IMR-90 (cell line): Measurements from ENCODE around the gene B3GALT6. TPM values are rescaled to one million over a fixed set of nuclear protein-coding genes. Genes with fewer than 3 reads are reported as not detected.

Experiments
- ATAC-seq: fragments of 200-7000 bp; cut with Tn5 transposase; 2 replicates; pipeline ENCODE4 v1.9.1; 2020; ENCODE audit warnings: low read depth, mild to moderate bottlenecking, moderate library complexity
- BruUV-seq: library from RNA; stranded (reverse); fragments of 400-500 nt; replicated peaks from 2 replicates; lab custom pipeline; 2021; lab: Mats Ljungman, UMichigan
- CTCF ChIA-PET: fragments of 300-600 bp; formaldehyde crosslinking; extraction: SDS; loops from one replicate; lab custom pipeline; 2021; ENCODE audit warnings: antibody characterized with exemption; lab: Yijun Ruan, JAX
- POLR2A ChIA-PET: fragments of 300-600 bp; sonication (Branson Sonifier 250); formaldehyde crosslinking; loops from one replicate; lab custom pipeline; 2022; ENCODE audit warnings: antibody characterized with exemption; ENCODE audit not compliant: unreplicated experiment; lab: Charles Lee
- DNase-seq: peaks from one replicate; pipeline ENCODE4 v3.0.0; 2013
- H2AFZ ChIP-seq: replicated peaks from 2 replicates; pipeline ENCODE3; 2013; ENCODE audit warnings: low read length, mild to moderate bottlenecking; ENCODE audit not compliant: poor library complexity
- H2AK5ac ChIP-seq: 2 replicates; pipeline ENCODE4 v1.6.1; 2013; ENCODE audit warnings: low read depth, low read length, inconsistent platforms
- H2AK9ac ChIP-seq: replicated peaks from 2 replicates; pipeline ENCODE3; 2013; ENCODE audit warnings: mild to moderate bottlenecking, low read depth, low read length, moderate library complexity; ENCODE audit not compliant: poor library complexity
- H2BK120ac ChIP-seq: 2 replicates; pipeline ENCODE4 v1.6.1; 2013; ENCODE audit warnings: low read depth, low read length, inconsistent platforms
- H2BK15ac ChIP-seq: 3 replicates; pipeline ENCODE4 v1.6.1; 2013; ENCODE audit warnings: low read depth, low read length, inconsistent platforms
- H2BK20ac ChIP-seq: 2 replicates; pipeline ENCODE4 v1.6.1; 2013; ENCODE audit warnings: low read depth, mild to moderate bottlenecking, inconsistent platforms, low read length, moderate library complexity
- H2BK5ac ChIP-seq: 2 replicates; pipeline ENCODE4 v1.6.1; 2013; ENCODE audit warnings: mild to moderate bottlenecking, low read depth, low read length, inconsistent platforms; ENCODE audit not compliant: poor library complexity, severe bottlenecking
- H3K14ac ChIP-seq: replicated peaks from 2 replicates; pipeline ENCODE4 v1.6.1; 2013; ENCODE audit warnings: low read depth, low read length, inconsistent platforms
- H3K18ac ChIP-seq: 2 replicates; pipeline ENCODE4 v1.6.1; 2013; ENCODE audit warnings: low read depth, low read length, control low read depth
- H3K23ac ChIP-seq: 2 replicates; pipeline ENCODE4 v1.6.1; 2013; ENCODE audit warnings: low read depth, low read length, inconsistent platforms
- H3K27ac ChIP-seq: 2 replicates; pipeline ENCODE4 v1.5.1; 2013; ENCODE audit warnings: mild to moderate bottlenecking, control low read depth, low read length; ENCODE audit not compliant: insufficient read depth
- H3K27me3 ChIP-seq: 2 replicates; pipeline ENCODE4 v1.6.1; 2013; ENCODE audit warnings: low read length; ENCODE audit not compliant: control insufficient read depth, insufficient read depth
- H3K36me3 ChIP-seq: 2 replicates; pipeline ENCODE4 v1.6.1; 2013; ENCODE audit warnings: low read length, mixed read lengths; ENCODE audit not compliant: control insufficient read depth, insufficient read depth
- H3K4ac ChIP-seq: 2 replicates; pipeline ENCODE4 v1.6.1; 2013; ENCODE audit warnings: low read depth, low read length, inconsistent platforms
- H3K4me1 ChIP-seq: 2 replicates; pipeline ENCODE4 v1.6.1; 2013; ENCODE audit warnings: low read length, mixed read lengths; ENCODE audit not compliant: control insufficient read depth, insufficient read depth
- H3K4me2 ChIP-seq: 2 replicates; pipeline ENCODE4 v1.6.1; 2013; ENCODE audit warnings: low read depth, mild to moderate bottlenecking, control low read depth, low read length, moderate library complexity
- H3K4me3 ChIP-seq: 2 replicates; pipeline ENCODE4 v1.5.1; 2013; ENCODE audit warnings: low read depth, mild to moderate bottlenecking, control low read depth, low read length, moderate library complexity; ENCODE audit not compliant: insufficient read depth
- H3K56ac ChIP-seq: 2 replicates; pipeline ENCODE4 v1.6.1; 2013; ENCODE audit warnings: low read length, inconsistent platforms; ENCODE audit not compliant: insufficient read depth; ENCODE audit errors: extremely low read depth
- H3K79me1 ChIP-seq, 2 experiments: 2 replicates each; pipeline ENCODE4 v1.6.1; 2013; ENCODE audit warnings: low read length in 2 of 2, inconsistent platforms in 1 of 2, low read depth in 1 of 2
- H3K9ac ChIP-seq: 2 replicates; pipeline ENCODE4 v1.6.1; 2013; ENCODE audit warnings: low read depth, low read length, control low read depth
- H3K9me1 ChIP-seq: 2 replicates; pipeline ENCODE4 v1.6.1; 2013; ENCODE audit warnings: low read length, inconsistent platforms; ENCODE audit not compliant: insufficient read depth
- H3K9me3 ChIP-seq: 2 replicates; pipeline ENCODE4 v1.6.1; 2013; ENCODE audit warnings: low read length; ENCODE audit not compliant: control insufficient read depth, insufficient read depth
- H4K20me1 ChIP-seq: 2 replicates; pipeline ENCODE4 v1.6.1; 2013; ENCODE audit warnings: low read length, inconsistent platforms; ENCODE audit not compliant: insufficient read depth
- H4K5ac ChIP-seq: 2 replicates; pipeline ENCODE4 v1.6.1; 2013; ENCODE audit warnings: mild to moderate bottlenecking, low read depth, low read length, control low read depth
- H4K8ac ChIP-seq, 2 experiments: 2 replicates each; pipeline ENCODE4 v1.6.1; 2013; ENCODE audit warnings: low read depth in 2 of 2, low read length in 2 of 2, control low read depth in 1 of 2, inconsistent platforms in 1 of 2
- H4K91ac ChIP-seq: 2 replicates; pipeline ENCODE4 v1.6.1; 2013; ENCODE audit warnings: low read depth, low read length, inconsistent platforms; ENCODE audit not compliant: insufficient read depth
- BHLHE40 ChIP-seq: fragments of 150-350 bp; IDR thresholded peaks from 2 replicates; pipeline ENCODE4 v1.6.1; 2016; ENCODE audit warnings: mild to moderate bottlenecking, low read depth, low read length
- CEBPB ChIP-seq: IDR thresholded peaks from 2 replicates; pipeline ENCODE4 v1.6.1; 2012; ENCODE audit warnings: low read depth, low read length, improper control_type of control experiment
- CHD1 ChIP-seq: IDR thresholded peaks from 2 replicates; pipeline ENCODE4 v1.6.1; 2012; ENCODE audit warnings: low read depth, low read length, improper control_type of control experiment
- ELK1 ChIP-seq: fragments of 150-350 bp; IDR thresholded peaks from 2 replicates; pipeline ENCODE4 v1.6.1; 2016; ENCODE audit warnings: low read depth, mild to moderate bottlenecking, low read length, moderate library complexity, borderline replicate concordance
- FOS ChIP-seq: fragments of 150-350 bp; IDR thresholded peaks from 2 replicates; pipeline ENCODE4 v1.6.1; 2016; ENCODE audit warnings: low read depth, low read length
- MAFK ChIP-seq: IDR thresholded peaks from 2 replicates; pipeline ENCODE4 v1.6.1; 2012; ENCODE audit warnings: low read depth, low read length, improper control_type of control experiment
- MAZ ChIP-seq: IDR thresholded peaks from 2 replicates; pipeline ENCODE4 v1.6.1; 2012; ENCODE audit warnings: low read depth, mild to moderate bottlenecking, low read length, improper control_type of control experiment, moderate library complexity, borderline replicate concordance
- MXI1 ChIP-seq: IDR thresholded peaks from 2 replicates; pipeline ENCODE4 v1.6.1; 2012; ENCODE audit warnings: low read depth, mild to moderate bottlenecking, low read length, moderate library complexity, borderline replicate concordance
- NFE2L2 ChIP-seq: fragments of 150-350 bp; IDR thresholded peaks from 2 replicates; pipeline ENCODE4 v1.6.1; 2016; ENCODE audit warnings: low read depth, mild to moderate bottlenecking, low read length
- POLR2A ChIP-seq: IDR thresholded peaks from 2 replicates; pipeline ENCODE4 v1.6.1; 2012; ENCODE audit warnings: mild to moderate bottlenecking, low read depth, low read length
- RAD21 ChIP-seq: IDR thresholded peaks from 2 replicates; pipeline ENCODE4 v1.6.1; 2012; ENCODE audit warnings: low read length, improper control_type of control experiment
- RCOR1 ChIP-seq: IDR thresholded peaks from 2 replicates; pipeline ENCODE4 v1.6.1; 2012; ENCODE audit warnings: mild to moderate bottlenecking, low read length, improper control_type of control experiment; ENCODE audit not compliant: insufficient replicate concordance
- RFX5 ChIP-seq: IDR thresholded peaks from 2 replicates; pipeline ENCODE4 v1.8.0; 2012; ENCODE audit warnings: low read depth, mild to moderate bottlenecking, low read length, moderate library complexity
- SMC3 ChIP-seq: fragments of 150-350 bp; IDR thresholded peaks from 2 replicates; pipeline ENCODE4 v1.6.1; 2016; ENCODE audit warnings: low read depth, mild to moderate bottlenecking, antibody characterized with exemption, low read length, moderate library complexity
- WGBS, 2 experiments: methylation state at CpG; one replicate each; pipeline versions ENCODE4 v1.1.5 to v1.1.7; 2013; ENCODE audit warnings: missing lambda C conversion rate in 2 of 2; ENCODE audit not compliant: insufficient read length in 1 of 2; ENCODE audit errors: extremely low coverage in 2 of 2; 5-methylcytosine and 5-hydroxymethylcytosine counted together
- dilution Hi-C: fragments of 300-500 bp; cut with HindIII; formaldehyde crosslinking; loops from one replicate; pipeline ENCODE4 v1.14.3; 2018; ENCODE audit warnings: low sequenced_read_pairs; ENCODE audit not compliant: unreplicated experiment
- in situ Hi-C: fragments of 300-500 bp; cut with MboI; formaldehyde crosslinking; loops from 3 replicates; pipeline ENCODE4 v1.14.3; 2019; ENCODE audit warnings: low sequenced_read_pairs, inconsistent platforms, mixed read lengths
- intact Hi-C: fragments of 100-400 bp; cut with micrococcal nuclease; formaldehyde crosslinking; loops from 2 replicates; pipeline ENCODE4 v1.10.0; 2022
- polyA plus RNA-seq, 3 experiments: library from polyadenylated mRNA; depleted of rRNA; stranded (reverse); fragments of >200 nt; gene quantifications; 2 replicates each; pipeline ENCODE4 v1.2.3, GENCODE V29; 2012; ENCODE audit warnings: low replicate concordance in 1 of 3
- total RNA-seq: library from RNA; depleted of rRNA; stranded (reverse); fragments of >200 nt; gene quantifications from 2 replicates; pipeline ENCODE4 v1.2.3, GENCODE V29; 2012
- TF ChIP-seq, protein P1 (sequence below): fragments of 150-350 bp; IDR thresholded peaks from 2 replicates; pipeline ENCODE4 v1.6.1; 2017; ENCODE audit warnings: mild to moderate bottlenecking, antibody characterized with exemption, low read length, low read depth

The B3GALT6 gene
- total and polyA plus RNA-seq, 2 of the 4 experiments (the other 2 are of a cell fraction): 12.2 to 23.0 TPM

- peak within 1 kb of the TSS; percentile 91 for H3K4ac ChIP-seq
- H3K4me3 ChIP-seq: peak within 1 kb of the TSS; percentile 71
- H2AK9ac ChIP-seq: peak within 1 kb of the TSS; percentile 99
- H4K5ac ChIP-seq: peak within 1 kb of the TSS; percentile 66
- intact Hi-C loops (loop anchor here (1.0 kb wide), 1 partner anchor 8 kb away; no protein-coding TSS in a partner anchor), in situ Hi-C loops (no loop called here), dilution Hi-C loops (no loop called here)
- H3K27me3 ChIP-seq: no peaks in the 10 kb centered on the region
- peak within 1 kb of the TSS; percentile 81 for H3K18ac ChIP-seq
- peak within 1 kb of the TSS; percentile 80 for H4K91ac ChIP-seq
- TF ChIP-seq RAD21 (no peak), SMC3 (no peak), MXI1 (peak; percentile 19; the same call in 1 of the 2 replicates), ELK1 (no peak), MAFK (no peak), BHLHE40 (no peak), RCOR1 (no peak), MAZ (peak; percentile 87; the same call in 1 of the 2 replicates), CEBPB (no peak), NFE2L2 (no peak), CHD1 (no peak; the same call in 1 of the 2 replicates), RFX5 (no peak), FOS (no peak), POLR2A (peak; percentile 72; the same call in 1 of the 2 replicates)
- TF ChIP-seq, protein P1, sequence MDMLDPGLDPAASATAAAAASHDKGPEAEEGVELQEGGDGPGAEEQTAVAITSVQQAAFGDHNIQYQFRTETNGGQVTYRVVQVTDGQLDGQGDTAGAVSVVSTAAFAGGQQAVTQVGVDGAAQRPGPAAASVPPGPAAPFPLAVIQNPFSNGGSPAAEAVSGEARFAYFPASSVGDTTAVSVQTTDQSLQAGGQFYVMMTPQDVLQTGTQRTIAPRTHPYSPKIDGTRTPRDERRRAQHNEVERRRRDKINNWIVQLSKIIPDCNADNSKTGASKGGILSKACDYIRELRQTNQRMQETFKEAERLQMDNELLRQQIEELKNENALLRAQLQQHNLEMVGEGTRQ: no peak
- 3% methylated on average over 19 of the region's 105 CpGs; no CpG with 5 or more reads in 1 of the 2 experiments for WGBS, 2 experiments
- H3K9me3 ChIP-seq: no peaks in the 10 kb centered on the region
- H3K4me2 ChIP-seq: peak within 1 kb of the TSS; percentile 97
- H3K9me1 ChIP-seq: peaks cover 33% of the 10 kb centered on the region
- H2AFZ ChIP-seq: peak within 1 kb of the TSS; percentile 98
- DNase-seq (peak; percentile 90), ATAC-seq (peak; percentile 96)
- H3K14ac ChIP-seq: peak within 1 kb of the TSS; percentile 94
- peak within 1 kb of the TSS; percentile 92 for H3K23ac ChIP-seq
- peaks cover 8 to 51% of the 10 kb centered on the region in 2 experiments; a peak in 3 of 4 replicates for H3K79me1 ChIP-seq
- H3K56ac ChIP-seq: peak within 1 kb of the TSS; percentile 79
- peak within 1 kb of the TSS; percentile 44 for H2BK120ac ChIP-seq
- H2BK5ac ChIP-seq: peak within 1 kb of the TSS; percentile 99
- peak within 1 kb of the TSS; percentile 98 for H3K27ac ChIP-seq
- ChIA-PET POLR2A (interaction anchor here (0.5 to 1.0 kb wide), 3 partner anchors 8 to 255 kb away, joined by 3 to 6 read pairs (median 5); no protein-coding TSS in a partner anchor), CTCF (no interaction called here)
- peaks cover 22% of the 10 kb centered on the region for H3K36me3 ChIP-seq
- no TSS peak for BruUV-seq
- peak within 1 kb of the TSS; percentile 98 for H3K9ac ChIP-seq
- H2BK20ac ChIP-seq: peak within 1 kb of the TSS; percentile 39; the same call in 1 of the 2 replicates
- peaks cover 38% of the 10 kb centered on the region for H3K4me1 ChIP-seq
- peak within 1 kb of the TSS; percentile 96 for H4K8ac ChIP-seq
- peaks cover 25% of the 10 kb centered on the region for H4K20me1 ChIP-seq
- H2BK15ac ChIP-seq: peak within 1 kb of the TSS; percentile 87; the same call in 2 of the 3 replicates
- H2AK5ac ChIP-seq: peak within 1 kb of the TSS; percentile 99
Measured at GRCh38 chr1:1273512-1274298, 41.7 kb downstream of the B3GALT6 start, which contains the start of gene UBE2J2. Gene UBE2J2 (minus strand): TSS chr1:1273854. CDS start chr1:1267992, 5,862 bp downstream.
